Natural killer cell (primary cell): ENCODE measurements around the gene GABBR1. TPM values are rescaled to one million over a fixed set of nuclear protein-coding genes. Genes with fewer than 3 reads are reported as not detected.

ENCODE experiments used
- ATAC-seq, 3 donors: fragments of 150-1000 bp in 2 of 3; fragments of 200-7000 bp in 1 of 3; cut with Tn5 transposase; 1 replicate in 1 of 3; 2 replicates in 2 of 3; pipeline ENCODE4 v1.10.0; 2021; ENCODE audit warnings: mild to moderate bottlenecking in 2 of 3, moderate library complexity in 2 of 3
- DNase-seq, 2 donors: peaks; one replicate each; pipeline versions ENCODE4 v3.0.0 to v3.0.0-alpha.2; 2013 to 2021; ENCODE audit warnings: mixed read lengths in 1 of 2
- H3K27ac ChIP-seq: one replicate; pipeline ENCODE4 v1.5.1; 2013; ENCODE audit warnings: mild to moderate bottlenecking, low read length
- H3K27me3 ChIP-seq: one replicate; pipeline ENCODE4 v1.6.1; 2013; ENCODE audit warnings: low read length; ENCODE audit not compliant: control insufficient read depth, insufficient read depth
- H3K36me3 ChIP-seq: one replicate; pipeline ENCODE4 v1.6.1; 2013; ENCODE audit warnings: low read length; ENCODE audit not compliant: control insufficient read depth, insufficient read depth
- H3K4me1 ChIP-seq: one replicate; pipeline ENCODE4 v1.6.1; 2013; ENCODE audit warnings: low read length; ENCODE audit not compliant: control insufficient read depth, insufficient read depth
- H3K4me3 ChIP-seq: one replicate; pipeline ENCODE4 v1.5.1; 2013; ENCODE audit warnings: low read length
- H3K9me3 ChIP-seq: one replicate; pipeline ENCODE4 v1.6.1; 2013; ENCODE audit warnings: low read length; ENCODE audit not compliant: control insufficient read depth, insufficient read depth
- H3K27ac Mint-ChIP-seq, 2 donors: one replicate each; pipeline ENCODE4 v1.8.0; 2022; ENCODE audit warnings: mild to moderate bottlenecking in 2 of 2, mixed read lengths in 2 of 2, moderate library complexity in 1 of 2
- H3K27me3 Mint-ChIP-seq, 2 donors: one replicate each; pipeline ENCODE4 v1.8.0; 2022; ENCODE audit warnings: low read depth in 2 of 2, mixed read lengths in 2 of 2
- H3K36me3 Mint-ChIP-seq: one replicate; pipeline ENCODE4 v1.8.0; 2022; ENCODE audit warnings: mixed read lengths
- H3K4me1 Mint-ChIP-seq, 2 donors: one replicate each; pipeline ENCODE4 v1.8.0; 2022; ENCODE audit warnings: mixed read lengths in 2 of 2
- H3K4me3 Mint-ChIP-seq: one replicate; pipeline ENCODE4 v1.8.0; 2022; ENCODE audit warnings: mild to moderate bottlenecking, moderate library complexity, mixed read lengths
- H3K9me3 Mint-ChIP-seq, 2 donors: one replicate each; pipeline ENCODE4 v1.8.0; 2022; ENCODE audit warnings: mixed read lengths in 2 of 2
- WGBS: methylation state at CpG from one replicate; pipeline ENCODE4 v1.1.7; 2013; ENCODE audit warnings: missing lambda C conversion rate; ENCODE audit not compliant: insufficient coverage; 5-methylcytosine and 5-hydroxymethylcytosine counted together
- intact Hi-C: fragments of 100-400 bp; cut with micrococcal nuclease; formaldehyde crosslinking; loops from one replicate; pipeline ENCODE4 v1.14.2; 2022
- total RNA-seq, 4 donors: library from RNA; stranded (reverse); fragments of 120-200 nt in 1 of 4; gene quantifications; one replicate each; pipeline versions ENCODE4 v1.2.3 to v1.2.4, GENCODE V29; 2013 to 2022
- TF ChIP-seq, protein P1 (sequence below): fragments of 200-600 bp; IDR thresholded peaks from one replicate; pipeline ENCODE4 v1.8.0; 2022; ENCODE audit warnings: antibody characterized with exemption

Gene GABBR1
- total RNA-seq, 3 donors from 2014 or later (not counting 1 experiment from before 2014, with no cell fraction given), result 7.6 to 12.8 (median 10.9) TPM

DNA sequence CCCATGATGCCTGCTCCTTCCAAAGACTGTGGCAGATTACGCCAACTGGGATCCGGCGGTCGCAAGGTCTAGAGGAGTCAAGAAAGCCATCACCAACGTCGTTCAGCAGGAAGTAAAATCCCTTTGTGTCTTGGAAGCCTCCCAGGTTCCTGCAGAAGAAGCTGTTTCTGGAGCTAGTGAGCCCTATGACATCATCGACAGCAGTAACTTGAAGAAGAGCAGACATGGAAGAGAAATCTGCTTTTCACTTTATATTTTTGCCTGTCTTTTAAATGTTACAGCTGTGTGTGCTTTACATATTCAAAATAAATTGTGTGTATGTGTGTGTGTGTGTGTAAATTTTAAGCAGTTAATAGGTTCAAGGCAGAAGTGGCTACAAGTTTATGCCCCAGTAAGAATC is 55.4 kb downstream of the GABBR1 start:
- TF ChIP-seq, protein P1, sequence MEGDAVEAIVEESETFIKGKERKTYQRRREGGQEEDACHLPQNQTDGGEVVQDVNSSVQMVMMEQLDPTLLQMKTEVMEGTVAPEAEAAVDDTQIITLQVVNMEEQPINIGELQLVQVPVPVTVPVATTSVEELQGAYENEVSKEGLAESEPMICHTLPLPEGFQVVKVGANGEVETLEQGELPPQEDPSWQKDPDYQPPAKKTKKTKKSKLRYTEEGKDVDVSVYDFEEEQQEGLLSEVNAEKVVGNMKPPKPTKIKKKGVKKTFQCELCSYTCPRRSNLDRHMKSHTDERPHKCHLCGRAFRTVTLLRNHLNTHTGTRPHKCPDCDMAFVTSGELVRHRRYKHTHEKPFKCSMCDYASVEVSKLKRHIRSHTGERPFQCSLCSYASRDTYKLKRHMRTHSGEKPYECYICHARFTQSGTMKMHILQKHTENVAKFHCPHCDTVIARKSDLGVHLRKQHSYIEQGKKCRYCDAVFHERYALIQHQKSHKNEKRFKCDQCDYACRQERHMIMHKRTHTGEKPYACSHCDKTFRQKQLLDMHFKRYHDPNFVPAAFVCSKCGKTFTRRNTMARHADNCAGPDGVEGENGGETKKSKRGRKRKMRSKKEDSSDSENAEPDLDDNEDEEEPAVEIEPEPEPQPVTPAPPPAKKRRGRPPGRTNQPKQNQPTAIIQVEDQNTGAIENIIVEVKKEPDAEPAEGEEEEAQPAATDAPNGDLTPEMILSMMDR, result no peak
- H3K4me1 ChIP-seq, result no peaks in the 10 kb centered on the region
- no peaks in the 10 kb centered on the region for H3K36me3 Mint-ChIP-seq
- intact Hi-C loops, result no loop called here
- H3K9me3 ChIP-seq, result no peaks in the 10 kb centered on the region
- no peak overlapping the region for H3K4me3 ChIP-seq
- no peak overlapping the region for H3K27ac Mint-ChIP-seq
- no peaks in the 10 kb centered on the region for H3K9me3 Mint-ChIP-seq
- no peak overlapping the region for H3K4me3 Mint-ChIP-seq
- no peak overlapping the region for H3K27ac ChIP-seq
- H3K4me1 Mint-ChIP-seq, result no peaks in the 10 kb centered on the region
- peaks cover 6% of the 10 kb centered on the region for H3K27me3 ChIP-seq
- peaks cover 28 to 38% of the 10 kb centered on the region in 2 donors for H3K27me3 Mint-ChIP-seq
- 78% methylated on average over 7 of the region's 7 CpGs for WGBS
- H3K36me3 ChIP-seq, result no peaks in the 10 kb centered on the region
- DNase-seq, result no peak
- ATAC-seq, result no peak

- Mint-ChIP-seq H3K4me3 (no peak overlapping the region), H3K27ac (no peak overlapping the region), H3K4me1 (no peaks in the 10 kb centered on the region), H3K9me3 (no peaks in the 10 kb centered on the region), H3K27me3 (peaks cover 32 to 44% of the 10 kb centered on the region in 2 donors), H3K36me3 (no peaks in the 10 kb centered on the region)
- ATAC-seq, result no peak
- H3K4me1 ChIP-seq, result no peaks in the 10 kb centered on the region
- no peak overlapping the region for H3K27ac ChIP-seq
- H3K27me3 ChIP-seq, result peaks cover 6% of the 10 kb centered on the region
- H3K4me3 ChIP-seq, result no peak overlapping the region
- no peaks in the 10 kb centered on the region for H3K9me3 ChIP-seq
- intact Hi-C loops, result no loop called here
- H3K36me3 ChIP-seq, result no peaks in the 10 kb centered on the region
- TF ChIP-seq, protein P1, result no peak
- no peak for DNase-seq
These were observed 56.9 kb downstream of the GABBR1 start for GRCh38 chr6:29576056-29576455.

DNA sequence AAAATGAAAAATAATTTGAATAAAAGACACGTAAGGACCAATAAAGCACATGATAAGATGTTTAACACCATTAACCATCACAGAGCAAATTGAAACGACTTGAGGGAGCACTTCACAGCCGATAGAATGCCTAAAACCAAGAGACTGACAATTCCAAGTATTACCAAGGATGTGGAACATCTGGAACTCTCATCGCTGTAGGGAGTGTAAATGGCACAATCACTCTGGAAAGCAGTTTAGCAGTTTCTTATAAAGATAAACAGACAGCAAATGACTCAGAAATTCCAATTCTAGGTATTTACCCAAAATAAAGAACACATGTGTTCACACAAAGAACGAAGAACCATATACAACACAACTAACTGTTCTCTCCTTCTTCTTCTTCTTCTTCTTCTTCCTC is 65.0 kb downstream of the GABBR1 start:
- 82% methylated on average over 5 of the region's 5 CpGs for WGBS
- H3K27ac ChIP-seq, result no peak overlapping the region
- no peaks in the 10 kb centered on the region for H3K9me3 Mint-ChIP-seq

DNA sequence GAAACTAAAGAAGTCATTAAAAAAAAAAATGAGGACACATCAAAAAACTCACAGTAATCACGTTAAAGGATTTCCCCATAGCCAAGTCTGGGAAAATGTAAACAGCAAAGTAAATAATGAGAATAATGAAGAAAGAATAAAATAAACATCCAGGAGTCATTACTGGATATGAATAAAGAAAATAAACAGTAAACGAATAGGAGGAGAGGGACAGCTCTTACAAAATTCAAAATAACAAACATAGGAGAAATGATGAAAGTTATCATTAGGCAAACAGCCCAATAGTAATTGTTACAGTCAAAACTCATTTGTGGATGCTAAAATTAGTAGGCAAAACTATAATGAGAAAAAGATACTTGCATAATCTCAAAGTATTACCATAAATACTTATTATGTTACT is 65.4 kb downstream of the GABBR1 start:
- H3K4me1 ChIP-seq, result no peaks in the 10 kb centered on the region

More for the DNA sequence above, 65.0 kb downstream of the GABBR1 start:
- Mint-ChIP-seq H3K4me1 (no peaks in the 10 kb centered on the region), H3K4me3 (no peak overlapping the region), H3K36me3 (no peaks in the 10 kb centered on the region), H3K27ac (no peak overlapping the region), H3K27me3 (peaks cover 22 to 31% of the 10 kb centered on the region in 2 donors)
- Histone ChIP-seq H3K27me3 (peaks cover 2% of the 10 kb centered on the region), H3K36me3 (no peaks in the 10 kb centered on the region), H3K4me3 (no peak overlapping the region), H3K4me1 (no peaks in the 10 kb centered on the region), H3K9me3 (no peaks in the 10 kb centered on the region)
- intact Hi-C loops, result no loop called here
- DNase-seq (no peak), ATAC-seq (no peak)
- TF ChIP-seq, protein P1, result no peak

More for the DNA sequence above, 65.4 kb downstream of the GABBR1 start:
- Histone ChIP-seq H3K27me3 (peaks cover 2% of the 10 kb centered on the region), H3K36me3 (no peaks in the 10 kb centered on the region), H3K9me3 (no peaks in the 10 kb centered on the region), H3K4me3 (no peak overlapping the region), H3K27ac (no peak overlapping the region)
- H3K4me1 Mint-ChIP-seq, result no peaks in the 10 kb centered on the region
- TF ChIP-seq, protein P1, result no peak
- DNase-seq (no peak), ATAC-seq (no peak)
- no peaks in the 10 kb centered on the region for H3K36me3 Mint-ChIP-seq
- H3K4me3 Mint-ChIP-seq, result no peak overlapping the region
- H3K27me3 Mint-ChIP-seq, result peaks cover 25 to 35% of the 10 kb centered on the region in 2 donors
- no CpG with 5 or more reads among the region's 2 CpGs for WGBS
- H3K27ac Mint-ChIP-seq, result no peak overlapping the region
- H3K9me3 Mint-ChIP-seq, result no peaks in the 10 kb centered on the region
- intact Hi-C loops, result no loop called here
